H1 (cell line): Measurements from ENCODE around the gene RPL41. TPM values are rescaled to one million over a fixed set of nuclear protein-coding genes. Genes with fewer than 3 reads are reported as not detected.

Source experiments
- CTCF ChIA-PET: fragments of 300-600 bp; sonication (Branson Sonifier 250); formaldehyde crosslinking; loops from one replicate; lab custom pipeline; 2021; ENCODE audit not compliant: partially characterized antibody; lab: Charles Lee
- POLR2A ChIA-PET: fragments of 300-600 bp; sonication (Branson Sonifier 250); formaldehyde crosslinking; loops from one replicate; lab custom pipeline; 2021; ENCODE audit warnings: inconsistent platforms; ENCODE audit not compliant: partially characterized antibody; lab: Charles Lee
- DNase-seq, 2 experiments: peaks; one replicate each; pipeline versions ENCODE4 v3.0.0 to v3.0.0-alpha.2; 2010 to 2022; ENCODE audit warnings: low spot score in 2 of 2, low read depth in 1 of 2, mixed read lengths in 1 of 2
- FAIRE-seq: peaks from 2 replicates; lab custom pipeline; 2011; peaks lifted over from hg19 to GRCh38; lab: Jason Lieb, UNC
- H2AFZ ChIP-seq: 2 replicates; pipeline ENCODE4 v1.8.1; 2012; ENCODE audit warnings: low read length, inconsistent platforms
- H2AK5ac ChIP-seq: 2 replicates; pipeline ENCODE4 v1.6.1; 2013; ENCODE audit warnings: low read depth, low read length
- H2BK120ac ChIP-seq: replicated peaks from 2 replicates; pipeline ENCODE3; 2013; ENCODE audit warnings: low read depth, low read length, inconsistent platforms
- H2BK12ac ChIP-seq: 2 replicates; pipeline ENCODE4 v1.6.1; 2013; ENCODE audit warnings: low read depth, low read length
- H2BK15ac ChIP-seq: 2 replicates; pipeline ENCODE4 v1.6.1; 2013; ENCODE audit warnings: low read length
- H2BK20ac ChIP-seq: 2 replicates; pipeline ENCODE4 v1.6.1; 2013; ENCODE audit warnings: low read length
- H2BK5ac ChIP-seq: 2 replicates; pipeline ENCODE4 v1.6.1; 2013; ENCODE audit warnings: low read depth, low read length
- H3K14ac ChIP-seq: 2 replicates; pipeline ENCODE4 v1.6.1; 2013; ENCODE audit warnings: inconsistent platforms; ENCODE audit not compliant: insufficient read length
- H3K18ac ChIP-seq: 2 replicates; pipeline ENCODE4 v1.6.1; 2013; ENCODE audit warnings: low read length; ENCODE audit errors: extremely low read depth
- H3K23ac ChIP-seq: 2 replicates; pipeline ENCODE4 v1.6.1; 2013; ENCODE audit warnings: inconsistent platforms; ENCODE audit not compliant: insufficient read length
- H3K23me2 ChIP-seq: 2 replicates; pipeline ENCODE4 v1.6.1; 2013; ENCODE audit warnings: low read depth, low read length
- H3K27ac ChIP-seq: 2 replicates; pipeline ENCODE4 v1.6.1; 2011; ENCODE audit warnings: low read depth, low read length, inconsistent platforms
- H3K27me3 ChIP-seq, 4 experiments: replicated peaks in 1 of 4; 1 replicate in 1 of 4; 2 replicates in 3 of 4; pipeline versions ENCODE4 v1.6.1 to v1.8.1; 2011 to 2013; ENCODE audit warnings: low read length in 3 of 4, mild to moderate bottlenecking in 3 of 4, inconsistent platforms in 2 of 4, mixed read lengths in 2 of 4, moderate library complexity in 1 of 4; ENCODE audit not compliant: control insufficient read depth in 3 of 4, insufficient read depth in 3 of 4; ENCODE audit errors: extremely low read depth in 1 of 4
- H3K36me3 ChIP-seq, 4 experiments: 2 replicates each; pipeline versions ENCODE4 v1.6.1 to v1.8.1; 2011 to 2013; ENCODE audit warnings: mild to moderate bottlenecking in 4 of 4, low read length in 3 of 4, moderate library complexity in 2 of 4, control low read depth in 1 of 4, inconsistent platforms in 1 of 4; ENCODE audit not compliant: insufficient read depth in 4 of 4, control insufficient read depth in 2 of 4
- H3K4ac ChIP-seq: replicated peaks from 2 replicates; pipeline ENCODE3; 2013; ENCODE audit warnings: low read length, low read depth, mixed read lengths, inconsistent platforms; ENCODE audit not compliant: insufficient read length
- H3K4me1 ChIP-seq, 4 experiments: replicated peaks in 1 of 4; 1 replicate in 1 of 4; 2 replicates in 3 of 4; pipeline versions ENCODE4 v1.6.1 to v1.8.1; 2011 to 2013; ENCODE audit warnings: low read length in 3 of 4, inconsistent platforms in 2 of 4, mixed read lengths in 1 of 4; ENCODE audit not compliant: insufficient read depth in 4 of 4, control insufficient read depth in 3 of 4
- H3K4me2 ChIP-seq, 2 experiments: 2 replicates each; pipeline versions ENCODE4 v1.6.1 to v1.8.1; 2011 to 2013; ENCODE audit warnings: low read depth in 2 of 2, low read length in 2 of 2, control low read depth in 1 of 2, inconsistent platforms in 1 of 2, mild to moderate bottlenecking in 1 of 2; ENCODE audit not compliant: insufficient read depth in 1 of 2
- H3K4me3 ChIP-seq, 4 experiments: fragments of 200-600, 300-600 bp in 1 of 4; sonication (generic), shearing (Covaris generic), sonication (Bioruptor Twin) in 1 of 4; 2 replicates each; pipeline versions ENCODE4 v1.5.1 to v1.8.1; 2011 to 2016; ENCODE audit warnings: low read length in 4 of 4, low read depth in 3 of 4, control low read depth in 2 of 4, inconsistent platforms in 2 of 4, mild to moderate bottlenecking in 2 of 4, mixed read lengths in 1 of 4, moderate library complexity in 1 of 4; ENCODE audit not compliant: insufficient read depth in 2 of 4; ENCODE audit errors: extremely low read depth in 1 of 4
- H3K56ac ChIP-seq: replicated peaks from 2 replicates; pipeline ENCODE3; 2013; ENCODE audit warnings: low read depth, mild to moderate bottlenecking, mixed read lengths, low read length, inconsistent platforms; ENCODE audit not compliant: insufficient read length
- H3K79me1 ChIP-seq: 2 replicates; pipeline ENCODE4 v1.6.1; 2013; ENCODE audit warnings: low read depth, low read length, control low read depth
- H3K79me2 ChIP-seq, 2 experiments: 2 replicates each; pipeline versions ENCODE4 v1.6.1 to v1.8.1; 2012 to 2013; ENCODE audit warnings: low read length in 2 of 2, mild to moderate bottlenecking in 2 of 2, inconsistent platforms in 1 of 2; ENCODE audit not compliant: insufficient read depth in 2 of 2, control insufficient read depth in 1 of 2
- H3K9ac ChIP-seq, 4 experiments: replicated peaks in 1 of 4; 1 replicate in 1 of 4; 2 replicates in 3 of 4; pipeline versions ENCODE4 v1.6.1 to v1.8.1; 2011 to 2013; ENCODE audit warnings: low read depth in 3 of 4, low read length in 3 of 4, control low read depth in 2 of 4, mild to moderate bottlenecking in 2 of 4, moderate library complexity in 2 of 4, inconsistent platforms in 1 of 4; ENCODE audit errors: extremely low read depth in 1 of 4
- H3K9me3 ChIP-seq, 2 experiments: 2 replicates each; pipeline versions ENCODE4 v1.6.1 to v1.8.1; 2012 to 2013; ENCODE audit warnings: mild to moderate bottlenecking in 2 of 2, moderate library complexity in 2 of 2, control low read depth in 1 of 2, inconsistent platforms in 1 of 2, low read depth in 1 of 2, low read length in 1 of 2, mixed read lengths in 1 of 2; ENCODE audit not compliant: insufficient read depth in 2 of 2
- H4K20me1 ChIP-seq, 2 experiments: replicated peaks in 1 of 2; 2 replicates each; pipeline versions ENCODE3 to v1.8.1; 2011 to 2013; ENCODE audit warnings: inconsistent platforms in 2 of 2, low read length in 2 of 2, mild to moderate bottlenecking in 1 of 2; ENCODE audit not compliant: insufficient read depth in 2 of 2, control insufficient read depth in 1 of 2
- H4K5ac ChIP-seq: 2 replicates; pipeline ENCODE4 v1.6.1; 2013; ENCODE audit warnings: low read length, low read depth, mixed read lengths, inconsistent platforms; ENCODE audit not compliant: insufficient read length
- H4K8ac ChIP-seq: 2 replicates; pipeline ENCODE4 v1.8.0; 2013; ENCODE audit warnings: mild to moderate bottlenecking, moderate library complexity, low read length, inconsistent platforms; ENCODE audit not compliant: insufficient read depth; ENCODE audit errors: extremely low read depth
- H4K91ac ChIP-seq: replicated peaks from 2 replicates; pipeline ENCODE3; 2013; ENCODE audit warnings: low read length, mixed read lengths, inconsistent platforms; ENCODE audit not compliant: insufficient read length
- ASH2L ChIP-seq: fragments of 200-600, 300-600 bp; sonication (generic); IDR thresholded peaks from one replicate; pipeline ENCODE4 v1.7.1; 2017; ENCODE audit warnings: low read length
- ATF3 ChIP-seq: IDR thresholded peaks from 2 replicates; pipeline ENCODE4 v1.6.1; 2011; ENCODE audit warnings: low read depth, mild to moderate bottlenecking, low read length; ENCODE audit not compliant: insufficient read depth
- BACH1 ChIP-seq: IDR thresholded peaks from 2 replicates; pipeline ENCODE4 v1.6.1; 2012; ENCODE audit warnings: low read length, improper control_type of control experiment
- EZH2 ChIP-seq: fragments of 200-600 bp; sonication (generic); IDR thresholded peaks from 2 replicates; pipeline ENCODE4 v1.7.1; 2012; ENCODE audit warnings: low read depth, mild to moderate bottlenecking, moderate library complexity, low read length, inconsistent platforms; ENCODE audit not compliant: severe bottlenecking
- GABPA ChIP-seq: IDR thresholded peaks from 2 replicates; pipeline ENCODE4 v1.6.1; 2011; ENCODE audit warnings: mild to moderate bottlenecking, low read length, moderate library complexity, borderline replicate concordance; ENCODE audit not compliant: insufficient read depth
- GTF2F1 ChIP-seq: IDR thresholded peaks from 2 replicates; pipeline ENCODE4 v1.6.1; 2012; ENCODE audit warnings: low read depth, low read length, improper control_type of control experiment, borderline replicate concordance
- POLR2A ChIP-seq, 2 experiments: IDR thresholded peaks; 1 replicate in 1 of 2; 2 replicates in 1 of 2; pipeline ENCODE4 v1.6.1; 2011; ENCODE audit warnings: low read depth in 2 of 2, low read length in 2 of 2, mild to moderate bottlenecking in 2 of 2; ENCODE audit errors: control extremely low read depth in 1 of 2
- RAD21 ChIP-seq, 2 experiments: IDR thresholded peaks in 1 of 2; conservative IDR thresholded peaks in 1 of 2; 2 replicates each; pipeline ENCODE4 v1.6.1; 2011; ENCODE audit warnings: low read depth in 2 of 2, low read length in 2 of 2, improper control_type of control experiment in 1 of 2, inconsistent platforms in 1 of 2, mild to moderate bottlenecking in 1 of 2, moderate library complexity in 1 of 2
- SIN3A ChIP-seq, 2 experiments: IDR thresholded peaks in 1 of 2; conservative IDR thresholded peaks in 1 of 2; 2 replicates each; pipeline ENCODE4 v1.6.1; 2011 to 2012; ENCODE audit warnings: low read length in 2 of 2, improper control_type of control experiment in 1 of 2, low read depth in 1 of 2, mild to moderate bottlenecking in 1 of 2
- SP4 ChIP-seq: IDR thresholded peaks from 2 replicates; pipeline ENCODE4 v1.6.1; 2012; ENCODE audit warnings: low read length, inconsistent platforms
- TEAD4 ChIP-seq: IDR thresholded peaks from 2 replicates; pipeline ENCODE4 v1.6.1; 2012; ENCODE audit warnings: low read depth, low read length, inconsistent platforms, mixed read lengths
- ZNF274 ChIP-seq: IDR thresholded peaks from 2 replicates; pipeline ENCODE4 v1.7.0; 2012; ENCODE audit warnings: low read length, borderline replicate concordance; ENCODE audit errors: extremely low read depth
- WGBS, 2 experiments: shearing (Covaris generic) in 1 of 2; methylation state at CpG; one replicate each; pipeline versions ENCODE4 v1.1.6 to v1.1.7; 2013 to 2015; ENCODE audit warnings: low lambda C conversion rate in 2 of 2, mixed read lengths in 2 of 2, inconsistent platforms in 1 of 2, low coverage in 1 of 2, missing lambda C conversion rate in 1 of 2; ENCODE audit not compliant: insufficient replicate concordance in 2 of 2, insufficient coverage in 1 of 2, insufficient read length in 1 of 2; ENCODE audit errors: extremely low coverage in 1 of 2, missing lambda C conversion rate in 1 of 2; 5-methylcytosine and 5-hydroxymethylcytosine counted together
- polyA plus RNA-seq, 7 experiments: library from polyadenylated mRNA; depleted of rRNA in 3 of 7; stranded (reverse) in 5 of 7; unstranded in 2 of 7; fragments of >200 nt in 5 of 7; fragments of 200-250 nt in 2 of 7; gene quantifications; 1 replicate in 5 of 7; 2 replicates in 1 of 7; 4 replicates in 1 of 7; pipeline versions ENCODE4 v1.2.1 to v1.2.3, GENCODE V29; 2011 to 2013; ENCODE audit warnings: missing spikeins in 2 of 7, mixed read lengths in 2 of 7
- total RNA-seq: library from RNA; stranded (reverse); fragmentation: NEBNext Ultra II Directional; extraction: Animal tissue kit (Norgen Biotek cat#: 25700); gene quantifications from 2 replicates; pipeline ENCODE4 v1.2.1, GENCODE V29; 2021

The RPL41 gene
- total and polyA plus RNA-seq, 2 of the 8 experiments (the other 6 are each of a cell fraction or from before 2014, with no cell fraction given): 4,440 to 16,488 TPM

GRCh38 chr12:56071648-56072047 is 44.8 kb upstream of the RPL41 start:
- H2AK5ac ChIP-seq: no peak overlapping the region
- no peak overlapping the region for H3K27ac ChIP-seq
- H3K36me3 ChIP-seq: no peaks in the 10 kb centered on the region
- no peak overlapping the region for H3K23ac ChIP-seq
- POLR2A ChIA-PET: interaction anchor here (0.6 to 2.5 kb wide), 4 partner anchors 10 to 45 kb away, joined by 3 to 11 read pairs (median 3); no protein-coding TSS in a partner anchor
- H3K14ac ChIP-seq: no peak overlapping the region
- no peak overlapping the region for H4K8ac ChIP-seq
- no peak overlapping the region for H3K4me3 ChIP-seq
- H3K23me2 ChIP-seq: no peaks in the 10 kb centered on the region
- no peak overlapping the region for H2BK12ac ChIP-seq
- 96% methylated on average over 4 of the region's 4 CpGs; no CpG with 5 or more reads in 1 of the 2 experiments for WGBS, 2 experiments
- H4K91ac ChIP-seq: no peak overlapping the region
- H3K9ac ChIP-seq: no peak overlapping the region
- no peak overlapping the region for H3K4me2 ChIP-seq
- no peak overlapping the region for H2AFZ ChIP-seq
- no peaks in the 10 kb centered on the region for H3K27me3 ChIP-seq
- H3K56ac ChIP-seq: no peak overlapping the region
- no peak overlapping the region for H2BK15ac ChIP-seq
- no peaks in the 10 kb centered on the region for H3K79me1 ChIP-seq
- no peaks in the 10 kb centered on the region for H3K4me1 ChIP-seq
- no peaks in the 10 kb centered on the region for H3K79me2 ChIP-seq
- H2BK120ac ChIP-seq: no peak overlapping the region
- DNase-seq: no peak
- no peak for FAIRE-seq
- CTCF ChIA-PET: interaction anchor here (0.6 kb wide), 2 partner anchors 9 to 50 kb away, joined by 3 read pairs; no protein-coding TSS in a partner anchor
- H3K9me3 ChIP-seq: no peaks in the 10 kb centered on the region
- H3K18ac ChIP-seq: no peak overlapping the region
- no peak overlapping the region for H2BK5ac ChIP-seq
- no peak overlapping the region for H3K4ac ChIP-seq
- no peaks in the 10 kb centered on the region for H4K20me1 ChIP-seq
- no peak overlapping the region for H4K5ac ChIP-seq
- no peak overlapping the region for H2BK20ac ChIP-seq
- no peak for TF ChIP-seq ZNF274
- TF ChIP-seq ASH2L: no peak
- TF ChIP-seq ATF3: no peak
- TF ChIP-seq POLR2A (IDR thresholded peaks at IDR 0.05; ENCODE audit: control extremely low read depth in 1 of 2, low read depth in 2 of 2, low read length in 2 of 2): no peak
- no peak for TF ChIP-seq GABPA
- TF ChIP-seq RAD21 (IDR thresholded peaks at IDR 0.05 in 1 of 2, conservative IDR thresholded peaks at IDR 0.05 in 1 of 2; ENCODE audit: low read depth in 2 of 2, low read length in 2 of 2): no peak
- no peak for TF ChIP-seq SIN3A (conservative IDR thresholded peaks at IDR 0.05 in 1 of 2, IDR thresholded peaks at IDR 0.05 in 1 of 2; ENCODE audit: low read depth in 1 of 2, low read length in 2 of 2)
- no peak for TF ChIP-seq EZH2
- no peak for TF ChIP-seq BACH1
- no peak for TF ChIP-seq TEAD4
- no peak for TF ChIP-seq GTF2F1
- no peak for TF ChIP-seq SP4
